NCI-H2171 treated with DMSO at 0.1 percent for 48 hours (cell line): Measurements from ENCODE around the gene PLEKHN1.

Source experiments
- DNase-seq: peaks from one replicate; lab custom pipeline; 2025; lab: John Stamatoyannopoulos, UW

The PLEKHN1 gene

GRCh38 chr1:1024149-1024770 lies 58.0 kb downstream of the PLEKHN1 start:
- no peak for DNase-seq

GRCh38 chr1:1024771-1025699 lies 58.8 kb downstream of the PLEKHN1 start:
- DNase-seq, result no peak
